Breast epithelium (tissue), 4 donors: ENCODE results near the gene EPHB2. TPM values are rescaled to one million over a fixed set of nuclear protein-coding genes. Genes with fewer than 3 reads are reported as not detected.
A peak's percentile ranks its signal among the peaks of the same experiment; 100 is the strongest.

Experiments used
- DNase-seq, 2 donors: peaks; one replicate each; pipeline ENCODE4 v3.0.0-alpha.2; 2019; ENCODE audit warnings: low spot score in 2 of 2
- H3K27ac ChIP-seq, 2 donors: fragments of 200-600 bp; sonication (generic) in 1 of 2; one replicate each; pipeline ENCODE4 v1.5.1; 2016 to 2019; ENCODE audit warnings: mild to moderate bottlenecking in 1 of 2
- H3K27me3 ChIP-seq, 2 donors: fragments of 200-600 bp; sonication (generic) in 1 of 2; one replicate each; pipeline versions ENCODE4 v1.5.1 to v1.6.0; 2017 to 2019; ENCODE audit warnings: control low read depth in 1 of 2, mild to moderate bottlenecking in 1 of 2
- H3K36me3 ChIP-seq: fragments of 200-600 bp; one replicate; pipeline ENCODE4 v1.5.1; 2019
- H3K4me1 ChIP-seq, 2 donors: fragments of 200-600 bp; sonication (generic); one replicate each; pipeline ENCODE4 v1.5.1; 2016 to 2019; ENCODE audit warnings: control low read depth in 1 of 2
- H3K4me3 ChIP-seq, 3 donors: fragments of 200-600 bp; sonication (generic); 1 replicate in 2 of 3; 2 replicates in 1 of 3; pipeline ENCODE4 v1.5.1; 2016 to 2019; ENCODE audit warnings: mild to moderate bottlenecking in 3 of 3, moderate library complexity in 2 of 3
- H3K9me3 ChIP-seq, 2 donors: fragments of 200-600 bp; sonication (generic) in 1 of 2; one replicate each; pipeline ENCODE4 v1.5.1; 2016 to 2019; ENCODE audit warnings: control low read depth in 1 of 2
- POLR2A ChIP-seq: fragments of 450-650 bp; IDR thresholded peaks from one replicate; pipeline ENCODE4 v1.6.1; 2016; ENCODE audit warnings: antibody characterized with exemption, mild to moderate bottlenecking, moderate library complexity
- POLR2AphosphoS5 ChIP-seq, 3 donors: sonication (generic); formaldehyde crosslinking; IDR thresholded peaks; one replicate each; pipeline ENCODE4 v1.6.1; 2017; ENCODE audit warnings: antibody characterized with exemption in 3 of 3
- intact Hi-C: fragments of 100-400 bp; cut with DNase I; formaldehyde crosslinking; loops from one replicate; pipeline ENCODE4 v1.15.1; 2023; ENCODE audit warnings: low total_unique reads
- total RNA-seq, 3 donors: library from RNA; depleted of rRNA; stranded (reverse); fragments of >200 nt; gene quantifications; one replicate each; pipeline ENCODE4 v1.1.0, GENCODE V29; 2016
- TF ChIP-seq, protein P1 (sequence below), 3 donors: fragments of 450-650 bp; IDR thresholded peaks; one replicate each; pipeline ENCODE4 v1.5.1; 2016 to 2017; ENCODE audit warnings: antibody characterized with exemption in 3 of 3, mild to moderate bottlenecking in 3 of 3, moderate library complexity in 3 of 3

The EPHB2 gene
- total RNA-seq, 3 donors from 2014 or later, result 1.3 to 4.6 (median 1.5) TPM

DNA sequence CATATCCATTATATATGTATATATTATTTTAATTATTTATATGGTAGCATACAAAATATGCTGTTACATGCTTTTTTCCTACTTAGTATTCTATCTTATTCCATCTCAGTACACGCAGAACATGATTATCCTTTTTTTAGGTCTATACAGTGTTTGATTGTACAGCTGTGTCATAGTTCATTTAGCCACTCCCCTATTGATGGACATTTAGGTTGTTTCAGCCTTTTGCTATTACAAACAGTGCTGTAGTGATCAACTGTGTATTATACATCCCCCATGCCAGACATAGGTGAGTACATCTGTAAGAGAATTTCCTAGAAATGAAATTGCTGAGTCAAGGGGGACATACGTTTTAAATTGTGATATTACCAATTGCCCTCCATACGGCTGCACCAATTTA, 246.4 kb downstream of the EPHB2 start:
- peaks cover 0 to 39% of the 10 kb centered on the region in 2 donors for H3K27me3 ChIP-seq

DNA sequence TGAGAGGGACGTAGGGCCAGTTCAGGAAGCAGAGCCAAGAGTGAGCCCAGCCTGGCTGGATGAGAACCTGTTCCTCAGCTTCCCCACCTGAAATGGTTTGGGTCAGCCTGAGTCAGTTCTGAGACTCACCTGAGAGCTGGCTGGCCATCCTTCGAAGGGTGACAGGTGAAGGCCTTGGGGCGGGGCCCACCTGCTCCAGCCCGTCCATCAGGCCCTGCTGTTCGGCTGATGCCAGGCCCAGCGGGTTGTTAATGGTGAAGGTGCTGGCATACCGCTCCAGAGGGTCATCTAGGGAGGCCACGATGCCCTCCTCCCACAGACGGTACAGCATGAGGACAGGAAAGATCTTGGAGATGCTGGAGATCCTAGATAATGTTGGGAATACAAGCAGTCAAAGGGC, 247.9 kb downstream of the EPHB2 start:
- Histone ChIP-seq H3K27me3 (peaks cover 0 to 24% of the 10 kb centered on the region in 2 donors), H3K4me3 (no peak overlapping the region), H3K4me1 (no peaks in the 10 kb centered on the region), H3K9me3 (no peaks in the 10 kb centered on the region), H3K27ac (no peak overlapping the region), H3K36me3 (no peaks in the 10 kb centered on the region)
- TF ChIP-seq POLR2A (no peak), POLR2AphosphoS5 (IDR thresholded peaks at IDR 0.05) (no peak)
- TF ChIP-seq, protein P1, sequence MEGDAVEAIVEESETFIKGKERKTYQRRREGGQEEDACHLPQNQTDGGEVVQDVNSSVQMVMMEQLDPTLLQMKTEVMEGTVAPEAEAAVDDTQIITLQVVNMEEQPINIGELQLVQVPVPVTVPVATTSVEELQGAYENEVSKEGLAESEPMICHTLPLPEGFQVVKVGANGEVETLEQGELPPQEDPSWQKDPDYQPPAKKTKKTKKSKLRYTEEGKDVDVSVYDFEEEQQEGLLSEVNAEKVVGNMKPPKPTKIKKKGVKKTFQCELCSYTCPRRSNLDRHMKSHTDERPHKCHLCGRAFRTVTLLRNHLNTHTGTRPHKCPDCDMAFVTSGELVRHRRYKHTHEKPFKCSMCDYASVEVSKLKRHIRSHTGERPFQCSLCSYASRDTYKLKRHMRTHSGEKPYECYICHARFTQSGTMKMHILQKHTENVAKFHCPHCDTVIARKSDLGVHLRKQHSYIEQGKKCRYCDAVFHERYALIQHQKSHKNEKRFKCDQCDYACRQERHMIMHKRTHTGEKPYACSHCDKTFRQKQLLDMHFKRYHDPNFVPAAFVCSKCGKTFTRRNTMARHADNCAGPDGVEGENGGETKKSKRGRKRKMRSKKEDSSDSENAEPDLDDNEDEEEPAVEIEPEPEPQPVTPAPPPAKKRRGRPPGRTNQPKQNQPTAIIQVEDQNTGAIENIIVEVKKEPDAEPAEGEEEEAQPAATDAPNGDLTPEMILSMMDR (IDR thresholded peaks at IDR 0.05), result no peak
- intact Hi-C loops, result no loop called here
- DNase-seq, result peak in 1 of 2 donors; percentile 49

More for the DNA sequence above, 246.4 kb downstream of the EPHB2 start:
- H3K9me3 ChIP-seq, result no peaks in the 10 kb centered on the region
- no peak for DNase-seq
- no peak overlapping the region for H3K27ac ChIP-seq
- TF ChIP-seq, protein P1 (IDR thresholded peaks at IDR 0.05), result no peak
- TF ChIP-seq POLR2A, result no peak
- TF ChIP-seq POLR2AphosphoS5 (IDR thresholded peaks at IDR 0.05), result no peak
- H3K36me3 ChIP-seq, result no peaks in the 10 kb centered on the region
- no peak overlapping the region for H3K4me3 ChIP-seq
- intact Hi-C loops, result no loop called here
- no peaks in the 10 kb centered on the region for H3K4me1 ChIP-seq

DNA sequence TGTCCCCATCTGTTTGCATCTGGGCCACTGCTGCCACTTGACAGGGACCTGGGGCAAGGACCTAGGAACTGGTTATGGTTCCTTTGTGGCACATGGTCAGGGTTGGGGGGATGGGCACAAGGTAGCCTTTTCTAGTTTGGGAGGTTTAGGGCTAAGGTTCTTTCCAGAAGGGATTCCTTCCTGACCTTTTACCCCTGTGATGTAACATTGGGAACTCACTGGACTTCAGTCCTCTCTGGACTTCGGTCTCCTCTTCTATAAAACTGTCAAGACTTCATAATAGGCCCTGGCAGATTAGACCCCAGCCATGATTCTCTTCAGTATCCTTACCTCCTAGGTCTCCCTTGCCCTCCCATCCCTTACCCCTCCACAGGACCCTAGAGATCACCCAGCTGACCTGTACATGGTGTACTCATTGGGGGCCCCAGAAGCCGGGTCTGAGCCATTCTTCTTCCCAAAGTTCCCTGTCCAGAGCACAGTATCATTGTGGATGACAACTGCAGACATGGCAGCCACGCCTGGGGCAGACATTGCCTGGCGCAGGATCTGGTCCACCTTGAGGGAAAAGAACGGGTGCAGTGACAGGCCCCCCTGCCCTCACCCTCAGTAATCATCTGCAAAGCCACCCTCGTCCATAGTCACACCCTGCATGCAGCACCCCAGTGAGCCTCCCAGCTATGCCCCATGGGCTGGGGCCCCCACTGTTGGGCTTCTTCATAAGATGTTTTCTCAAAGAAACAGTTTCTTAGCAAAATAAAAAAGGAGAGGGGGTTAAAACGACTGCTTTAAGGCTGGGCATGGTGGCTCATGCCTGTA, 249.1 kb downstream of the EPHB2 start:
- H3K27ac ChIP-seq, result no peak overlapping the region
- intact Hi-C loops, result no loop called here
- H3K27me3 ChIP-seq, result peaks cover 0 to 14% of the 10 kb centered on the region in 2 donors

GRCh38 chr1:22962558-22962957, 251.9 kb downstream of the EPHB2 start:
- DNase-seq, result no peak
- no peaks in the 10 kb centered on the region for H3K9me3 ChIP-seq
- intact Hi-C loops, result no loop called here
- H3K4me3 ChIP-seq, result no peak overlapping the region
- H3K4me1 ChIP-seq, result no peaks in the 10 kb centered on the region
- H3K27ac ChIP-seq, result no peak overlapping the region
- TF ChIP-seq POLR2AphosphoS5 (IDR thresholded peaks at IDR 0.05), result no peak
- TF ChIP-seq, protein P1 (IDR thresholded peaks at IDR 0.05), result no peak
- no peak for TF ChIP-seq POLR2A
- H3K27me3 ChIP-seq, result no peaks in the 10 kb centered on the region
- H3K36me3 ChIP-seq, result no peaks in the 10 kb centered on the region

More for the DNA sequence above, 249.1 kb downstream of the EPHB2 start:
- peak in 1 of 2 donors; percentile 51 for DNase-seq
- Histone ChIP-seq H3K36me3 (no peaks in the 10 kb centered on the region), H3K9me3 (no peaks in the 10 kb centered on the region), H3K4me1 (no peaks in the 10 kb centered on the region), H3K4me3 (no peak overlapping the region)
- TF ChIP-seq POLR2AphosphoS5 (IDR thresholded peaks at IDR 0.05), result no peak
- TF ChIP-seq, protein P1 (IDR thresholded peaks at IDR 0.05), result no peak
- TF ChIP-seq POLR2A, result no peak

DNA sequence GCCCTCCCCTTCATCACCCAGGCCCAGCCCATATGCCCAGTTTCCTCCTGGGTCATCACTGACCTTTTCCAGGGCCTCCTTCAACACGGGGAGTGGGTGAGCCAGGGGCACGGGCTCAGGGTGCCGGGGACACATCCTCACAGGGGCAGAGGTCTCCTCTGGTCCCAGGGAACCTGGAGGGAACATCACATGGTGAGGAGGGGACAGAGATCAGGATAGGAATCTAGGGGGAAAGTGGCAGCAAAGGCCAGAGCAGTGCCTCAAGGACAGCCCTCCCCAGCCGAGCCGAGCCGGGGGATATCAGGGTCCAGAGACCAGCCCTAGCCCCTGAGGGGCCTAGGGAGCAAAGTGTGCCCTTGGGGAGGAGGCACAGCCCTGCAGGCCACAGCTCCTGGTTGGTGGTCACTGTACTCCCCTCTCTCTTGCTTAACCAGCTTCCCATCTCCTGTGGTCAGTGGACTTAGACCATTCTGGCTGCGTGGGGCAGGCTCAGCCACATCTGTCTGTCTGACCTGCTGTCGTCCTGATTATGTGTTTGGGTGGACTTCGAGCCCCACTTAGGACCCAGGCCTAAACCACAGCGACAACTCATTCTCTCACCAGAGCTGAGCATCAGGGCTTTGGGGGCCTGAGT, 252.5 kb downstream of the EPHB2 start:
- Histone ChIP-seq H3K4me1 (no peaks in the 10 kb centered on the region), H3K4me3 (no peak overlapping the region), H3K9me3 (no peaks in the 10 kb centered on the region), H3K27me3 (peaks cover 0 to 2% of the 10 kb centered on the region in 2 donors), H3K36me3 (no peaks in the 10 kb centered on the region), H3K27ac (no peak overlapping the region)
- DNase-seq, result peak in 1 of 2 donors; percentile 42
- intact Hi-C loops, result no loop called here
- TF ChIP-seq, protein P1 (IDR thresholded peaks at IDR 0.05), result no peak
- TF ChIP-seq POLR2AphosphoS5 (IDR thresholded peaks at IDR 0.05) (no peak), POLR2A (no peak)
